Mucosa of stomach (tissue), 1 donor: ENCODE measurements around the gene RPL13A.

Experiments used
- H3K27me3 ChIP-seq: one replicate; pipeline ENCODE4 v1.7.0; 2013; ENCODE audit warnings: mild to moderate bottlenecking, low read length; ENCODE audit not compliant: control insufficient read depth, insufficient read depth
- H3K36me3 ChIP-seq: one replicate; pipeline ENCODE4 v1.7.0; 2013; ENCODE audit warnings: low read length; ENCODE audit not compliant: control insufficient read depth, insufficient read depth
- H3K4me1 ChIP-seq: one replicate; pipeline ENCODE4 v1.7.0; 2013; ENCODE audit warnings: mild to moderate bottlenecking, low read length; ENCODE audit not compliant: control insufficient read depth, insufficient read depth
- H3K4me3 ChIP-seq: one replicate; pipeline ENCODE4 v1.7.0; 2013; ENCODE audit warnings: low read length
- H3K9ac ChIP-seq: one replicate; pipeline ENCODE4 v1.7.0; 2013; ENCODE audit warnings: mild to moderate bottlenecking, low read length, moderate library complexity
- H3K9me3 ChIP-seq: one replicate; pipeline ENCODE4 v1.7.0; 2013; ENCODE audit warnings: mild to moderate bottlenecking, low read length, moderate library complexity; ENCODE audit not compliant: control insufficient read depth
- donor health status: Pancreatic carcinoma.

The RPL13A gene

GRCh38 chr19:49503582-49503962 is 16.2 kb downstream of the RPL13A start:
- no peaks in the 10 kb centered on the region for H3K27me3 ChIP-seq
- peaks cover 30% of the 10 kb centered on the region for H3K4me1 ChIP-seq
- H3K4me3 ChIP-seq: no peak overlapping the region
- H3K9ac ChIP-seq: no peak overlapping the region
- peaks cover 8% of the 10 kb centered on the region for H3K36me3 ChIP-seq
- no peaks in the 10 kb centered on the region for H3K9me3 ChIP-seq

DNA sequence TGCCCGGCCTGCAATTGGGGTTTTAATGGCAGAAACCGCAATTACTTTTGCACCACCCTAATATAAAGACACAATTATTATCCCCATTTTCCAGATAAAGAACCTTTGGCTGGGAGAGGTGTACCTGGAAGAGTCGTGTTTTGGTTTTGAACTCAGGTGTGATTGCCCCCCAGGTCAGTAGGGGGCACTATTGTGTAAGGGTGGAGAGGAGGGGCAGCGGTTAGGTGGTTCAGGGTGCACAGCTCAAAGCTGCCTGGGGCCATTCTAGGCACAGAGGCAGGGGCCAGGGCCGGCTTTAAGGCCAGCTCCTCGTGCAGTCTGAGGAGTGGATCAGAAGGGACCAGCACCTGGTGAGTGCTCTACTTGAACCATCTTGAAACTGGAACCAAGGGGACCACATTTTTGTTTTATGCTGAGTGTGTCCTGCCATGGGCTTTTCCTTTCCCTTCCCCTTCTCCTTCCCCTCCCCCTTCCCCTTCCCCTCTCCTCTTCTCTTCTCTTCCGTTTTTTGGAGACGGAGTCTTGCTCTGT is 19.2 kb downstream of the RPL13A start:
- H3K9ac ChIP-seq: no peak overlapping the region
- H3K9me3 ChIP-seq: no peaks in the 10 kb centered on the region
- H3K36me3 ChIP-seq: no peaks in the 10 kb centered on the region
- H3K27me3 ChIP-seq: no peaks in the 10 kb centered on the region
- H3K4me3 ChIP-seq: no peak overlapping the region
- H3K4me1 ChIP-seq: peaks cover 5% of the 10 kb centered on the region

DNA sequence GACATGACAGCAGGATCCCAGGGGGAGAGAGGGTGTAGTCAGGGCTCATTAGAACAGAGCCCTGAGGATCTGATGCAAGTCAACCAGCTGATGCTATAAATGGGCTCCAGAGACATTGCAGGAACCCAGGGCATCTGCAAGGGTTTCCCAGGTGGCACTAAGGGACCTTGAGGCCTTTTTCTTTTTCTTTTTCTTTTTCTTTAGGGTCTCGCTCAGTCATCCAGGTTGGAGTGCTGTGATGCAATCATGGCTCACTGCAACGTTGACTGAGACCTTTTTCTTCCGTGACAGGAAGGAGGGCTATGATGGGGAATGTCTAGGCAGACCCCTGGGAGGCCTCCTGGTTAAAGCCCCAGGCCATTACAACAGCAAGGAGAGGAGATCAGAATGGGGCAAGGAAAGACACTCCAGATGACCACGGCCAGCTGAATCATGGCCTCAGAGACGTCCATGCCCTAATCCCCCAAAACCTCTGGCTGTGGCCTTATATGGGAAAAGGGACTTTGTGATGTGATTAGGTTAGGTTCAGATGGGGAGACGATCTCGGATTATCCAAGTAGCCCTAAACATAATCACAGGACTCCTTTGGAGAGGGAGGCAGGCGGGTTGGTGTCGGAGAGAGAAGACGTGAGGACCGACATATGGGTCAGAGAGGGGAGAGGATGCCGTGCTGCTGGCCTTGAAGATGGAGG is 20.5 kb downstream of the RPL13A start:
- Histone ChIP-seq H3K9me3 (no peaks in the 10 kb centered on the region), H3K36me3 (no peaks in the 10 kb centered on the region), H3K27me3 (no peaks in the 10 kb centered on the region), H3K9ac (no peak overlapping the region), H3K4me3 (no peak overlapping the region), H3K4me1 (peaks cover 14% of the 10 kb centered on the region)

DNA sequence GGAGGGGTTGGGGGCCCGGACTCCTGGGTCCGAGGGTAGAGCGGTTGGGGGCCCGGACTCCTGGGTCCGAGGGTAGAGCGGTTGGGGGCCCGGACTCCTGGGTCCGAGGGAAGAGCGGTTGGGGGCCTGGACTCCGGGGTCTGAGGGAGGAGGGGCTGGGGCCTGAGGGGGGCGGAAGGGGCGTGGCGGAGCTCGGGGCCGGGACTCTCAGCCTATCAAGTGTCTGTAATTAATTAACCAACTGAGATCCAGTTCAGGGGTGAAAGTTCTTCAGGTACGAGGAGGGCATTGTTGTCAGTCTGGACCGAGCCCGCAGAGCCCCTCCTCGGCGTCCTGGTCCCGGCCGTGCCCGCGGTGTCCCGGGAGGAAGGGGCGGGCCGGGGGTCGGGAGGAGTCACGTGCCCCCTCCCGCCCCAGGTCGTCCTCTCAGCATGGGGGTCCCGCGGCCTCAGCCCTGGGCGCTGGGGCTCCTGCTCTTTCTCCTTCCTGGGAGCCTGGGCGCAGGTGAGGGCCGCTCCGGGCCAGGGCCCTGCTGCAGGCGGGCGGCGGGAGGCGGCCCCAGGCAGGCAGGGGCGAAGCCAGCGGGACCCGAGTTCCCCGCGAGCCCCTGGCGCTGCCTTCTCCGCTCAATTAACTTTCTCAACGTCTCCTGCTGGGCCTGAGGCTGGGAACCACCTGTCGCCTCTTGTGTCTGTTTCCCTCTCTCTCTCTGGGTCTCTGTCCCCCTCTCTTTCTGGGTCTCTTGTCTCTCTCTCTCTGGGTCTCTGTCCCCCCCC is 25.8 kb downstream of the RPL13A start:
- Histone ChIP-seq H3K9me3 (no peaks in the 10 kb centered on the region), H3K4me3 (peak overlapping the region; percentile 77), H3K27me3 (no peaks in the 10 kb centered on the region), H3K4me1 (peaks cover 20% of the 10 kb centered on the region), H3K9ac (peak overlapping the region; percentile 82), H3K36me3 (no peaks in the 10 kb centered on the region)

DNA sequence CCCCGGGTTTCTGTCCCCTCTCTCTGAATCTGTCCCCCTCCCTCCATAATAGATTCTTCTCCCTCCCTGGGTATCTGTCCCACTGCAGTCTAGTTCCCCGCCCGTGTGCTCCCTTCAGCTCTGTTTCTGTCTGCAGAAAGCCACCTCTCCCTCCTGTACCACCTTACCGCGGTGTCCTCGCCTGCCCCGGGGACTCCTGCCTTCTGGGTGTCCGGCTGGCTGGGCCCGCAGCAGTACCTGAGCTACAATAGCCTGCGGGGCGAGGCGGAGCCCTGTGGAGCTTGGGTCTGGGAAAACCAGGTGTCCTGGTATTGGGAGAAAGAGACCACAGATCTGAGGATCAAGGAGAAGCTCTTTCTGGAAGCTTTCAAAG is 26.3 kb downstream of the RPL13A start:
- Histone ChIP-seq H3K4me1 (peaks cover 20% of the 10 kb centered on the region), H3K4me3 (peak overlapping the region; percentile 77), H3K9me3 (no peaks in the 10 kb centered on the region)

GRCh38 chr19:49514151-49514550 is 26.7 kb downstream of the RPL13A start:
- no peaks in the 10 kb centered on the region for H3K36me3 ChIP-seq
- no peaks in the 10 kb centered on the region for H3K27me3 ChIP-seq
- no peaks in the 10 kb centered on the region for H3K9me3 ChIP-seq
- peaks cover 20% of the 10 kb centered on the region for H3K4me1 ChIP-seq
- peak overlapping the region; percentile 77 for H3K4me3 ChIP-seq
- H3K9ac ChIP-seq: peak overlapping the region; percentile 82

More for the DNA sequence above, 26.3 kb downstream of the RPL13A start:
- peak overlapping the region; percentile 82 for H3K9ac ChIP-seq
- H3K36me3 ChIP-seq: no peaks in the 10 kb centered on the region
- no peaks in the 10 kb centered on the region for H3K27me3 ChIP-seq

DNA sequence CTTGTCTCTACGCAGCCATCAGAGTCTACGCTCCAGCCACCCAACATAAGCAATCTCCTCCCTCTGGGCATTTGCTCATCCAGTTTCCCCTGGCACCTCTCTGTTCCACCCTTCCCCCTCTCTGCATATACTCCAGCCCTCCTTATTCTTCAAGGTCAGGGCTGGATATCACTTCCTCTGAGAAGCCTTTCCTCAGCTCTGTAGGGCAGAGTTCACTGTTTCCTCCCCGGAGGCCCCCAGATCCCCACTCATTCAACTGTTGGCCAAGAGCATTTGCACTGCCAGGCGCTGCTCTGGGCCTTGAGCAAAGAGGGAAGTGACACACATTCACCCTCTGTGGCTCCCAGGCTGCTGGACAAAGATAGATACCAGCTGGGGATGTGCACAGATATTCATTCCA is 28.4 kb downstream of the RPL13A start:
- peaks cover 20% of the 10 kb centered on the region for H3K4me1 ChIP-seq
- no peak overlapping the region for H3K4me3 ChIP-seq
- H3K9ac ChIP-seq: no peak overlapping the region
- no peaks in the 10 kb centered on the region for H3K36me3 ChIP-seq
- H3K9me3 ChIP-seq: no peaks in the 10 kb centered on the region
- H3K27me3 ChIP-seq: no peaks in the 10 kb centered on the region

DNA sequence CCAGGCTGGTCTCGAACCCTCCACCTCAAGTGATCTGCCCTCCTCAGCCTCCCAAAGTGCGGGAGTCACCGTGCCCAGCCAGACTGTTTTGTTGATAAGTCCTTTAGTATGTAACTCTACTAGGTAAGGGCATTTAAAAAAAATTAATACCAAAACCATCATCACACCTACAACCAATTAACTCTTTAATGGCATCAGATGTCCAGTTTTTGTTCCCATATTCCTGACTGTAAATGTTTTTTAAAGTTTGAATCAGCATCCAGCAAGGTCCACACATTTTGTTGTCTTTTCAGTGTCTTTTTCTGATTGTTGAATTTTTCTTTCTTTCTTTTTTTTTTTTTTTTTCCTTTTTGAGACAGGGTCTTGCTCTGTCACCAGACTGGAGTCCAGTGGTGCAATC is 30.6 kb downstream of the RPL13A start:
- no peaks in the 10 kb centered on the region for H3K36me3 ChIP-seq
- H3K9me3 ChIP-seq: no peaks in the 10 kb centered on the region
- no peaks in the 10 kb centered on the region for H3K27me3 ChIP-seq
- peaks cover 10% of the 10 kb centered on the region for H3K4me1 ChIP-seq
- no peak overlapping the region for H3K4me3 ChIP-seq
- no peak overlapping the region for H3K9ac ChIP-seq

DNA sequence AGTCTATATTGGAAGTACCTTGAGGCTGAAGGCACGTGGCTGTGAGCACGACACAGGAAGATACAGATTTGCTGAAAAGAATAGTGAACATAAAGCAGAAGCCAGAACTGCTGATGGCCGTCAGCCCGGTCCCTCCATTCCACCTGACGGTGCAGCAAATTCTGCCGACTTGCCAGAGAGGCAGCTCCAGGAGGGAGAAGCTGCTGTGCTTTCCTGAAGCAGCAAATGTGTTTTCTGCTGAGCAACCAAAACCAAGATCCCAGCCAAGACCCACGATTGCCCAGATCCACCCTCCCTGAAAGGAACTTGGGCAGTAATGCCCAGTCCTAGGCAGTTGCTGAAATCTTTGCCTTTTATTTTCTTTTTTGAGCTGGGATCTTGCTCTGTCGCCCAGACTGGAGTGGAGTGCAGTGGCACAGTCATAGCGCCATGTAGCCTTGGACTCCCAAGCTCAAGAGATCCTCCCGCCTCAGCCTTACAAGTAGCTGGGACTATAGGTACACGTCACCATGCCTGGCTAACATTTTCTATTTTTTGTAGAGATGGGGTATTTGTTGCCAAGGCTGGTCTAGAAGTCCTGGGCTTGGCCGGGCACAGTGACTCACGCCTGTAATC is 33.4 kb downstream of the RPL13A start:
- no peak overlapping the region for H3K4me3 ChIP-seq
- no peaks in the 10 kb centered on the region for H3K4me1 ChIP-seq
- H3K36me3 ChIP-seq: no peaks in the 10 kb centered on the region
- no peaks in the 10 kb centered on the region for H3K9me3 ChIP-seq
- no peaks in the 10 kb centered on the region for H3K27me3 ChIP-seq
- no peak overlapping the region for H3K9ac ChIP-seq

- Histone ChIP-seq H3K36me3 (no peaks in the 10 kb centered on the region), H3K27me3 (no peaks in the 10 kb centered on the region), H3K9ac (no peak overlapping the region), H3K4me3 (no peak overlapping the region), H3K4me1 (peaks cover 4% of the 10 kb centered on the region), H3K9me3 (no peaks in the 10 kb centered on the region)
Measured at GRCh38 chr19:49524812-49525455, 37.5 kb downstream of the RPL13A start.

GRCh38 chr19:49528211-49528771 is 40.9 kb downstream of the RPL13A start:
- H3K27me3 ChIP-seq: no peaks in the 10 kb centered on the region
- no peaks in the 10 kb centered on the region for H3K36me3 ChIP-seq
- peak overlapping the region; percentile 47 for H3K9ac ChIP-seq
- no peaks in the 10 kb centered on the region for H3K9me3 ChIP-seq
- peaks cover 7% of the 10 kb centered on the region for H3K4me1 ChIP-seq
- no peak overlapping the region for H3K4me3 ChIP-seq
